HT1080 (cell line): ENCODE data around the gene CARD8. TPM values are rescaled to one million over a fixed set of nuclear protein-coding genes. Genes with fewer than 3 reads are reported as not detected.
"Not testable (repeated sequence)": the region's sequence is repeated elsewhere in the genome, so short reads cannot be mapped to it uniquely, and the experiment has no call there.

Experiments
- DNase-seq: peaks from one replicate; pipeline ENCODE4 v3.0.0-alpha.2; 2015; ENCODE audit warnings: low read depth
- polyA plus RNA-seq, 2 experiments: library from polyadenylated mRNA; depleted of rRNA; stranded (reverse); fragments of >200 nt; gene quantifications; 2 replicates each; pipeline ENCODE4 v1.2.3, GENCODE V29; 2015
- total RNA-seq: library from RNA; depleted of rRNA; stranded (reverse); fragments of >200 nt; shearing (Covaris generic); gene quantifications from 2 replicates; pipeline ENCODE4 v1.2.3, GENCODE V29; 2014; rRNA removed

Gene CARD8, protein sequence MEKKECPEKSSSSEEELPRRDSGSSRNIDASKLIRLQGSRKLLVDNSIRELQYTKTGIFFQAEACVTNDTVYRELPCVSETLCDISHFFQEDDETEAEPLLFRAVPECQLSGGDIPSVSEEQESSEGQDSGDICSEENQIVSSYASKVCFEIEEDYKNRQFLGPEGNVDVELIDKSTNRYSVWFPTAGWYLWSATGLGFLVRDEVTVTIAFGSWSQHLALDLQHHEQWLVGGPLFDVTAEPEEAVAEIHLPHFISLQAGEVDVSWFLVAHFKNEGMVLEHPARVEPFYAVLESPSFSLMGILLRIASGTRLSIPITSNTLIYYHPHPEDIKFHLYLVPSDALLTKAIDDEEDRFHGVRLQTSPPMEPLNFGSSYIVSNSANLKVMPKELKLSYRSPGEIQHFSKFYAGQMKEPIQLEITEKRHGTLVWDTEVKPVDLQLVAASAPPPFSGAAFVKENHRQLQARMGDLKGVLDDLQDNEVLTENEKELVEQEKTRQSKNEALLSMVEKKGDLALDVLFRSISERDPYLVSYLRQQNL
- 17.1 and 19.0 TPM in 2 replicates for total RNA-seq
- 19.7 and 20.8 TPM in 2 replicates for polyA plus RNA-seq (2015; cell fraction: cytosol; rRNA removed)
- 44.8 and 52.5 TPM in 2 replicates for polyA plus RNA-seq (2015; cell fraction: nucleus; rRNA removed)

DNA sequence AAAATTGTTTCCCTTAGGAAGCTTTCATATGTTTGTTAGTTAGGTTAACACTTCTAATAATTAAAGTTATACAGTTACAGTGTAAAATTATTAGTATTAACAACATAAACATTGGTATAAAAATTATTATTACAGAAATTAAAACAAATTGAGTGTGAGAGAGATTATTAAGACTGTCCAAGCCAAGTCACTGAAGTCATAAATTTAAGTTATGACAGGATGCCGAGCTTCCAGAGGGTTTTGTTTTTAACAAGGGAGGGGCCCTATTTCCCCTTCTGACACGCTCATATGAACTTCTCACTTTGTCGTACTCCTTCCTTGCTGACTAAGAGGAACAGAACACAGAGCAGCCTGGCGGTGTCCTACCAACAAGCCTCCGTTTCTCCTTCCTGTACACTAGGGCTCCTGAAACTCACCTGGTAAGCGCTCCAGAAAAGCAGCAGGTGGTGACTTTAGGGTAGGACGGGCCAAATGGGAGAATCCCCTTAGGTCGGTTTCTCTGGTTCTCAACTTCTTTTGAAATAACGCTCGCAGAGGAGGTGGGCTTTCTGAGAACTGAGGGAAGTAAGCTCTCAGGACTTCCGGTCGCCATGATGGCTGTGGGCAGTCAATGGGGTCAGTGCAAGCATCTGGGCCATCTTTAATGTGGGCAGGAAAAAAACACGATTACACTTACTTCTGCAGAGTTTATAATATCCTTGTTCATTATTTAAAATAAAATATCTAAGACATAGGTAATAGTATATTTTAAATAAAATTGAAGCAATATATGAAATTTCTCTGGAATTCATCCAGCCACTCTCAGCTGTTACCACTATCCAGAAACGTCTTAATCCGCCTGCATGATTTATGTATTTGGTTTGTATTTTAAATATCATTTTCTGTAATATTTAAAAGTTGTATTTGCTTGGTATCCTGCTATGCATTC lies at the start of gene CARD8:
Gene CARD8 (minus strand): TSS at position 537 of the 928 bp plus-strand sequence. CDS start 14,892 bp downstream, outside the sequence.
- DNase-seq, result peak; percentile 86

DNA sequence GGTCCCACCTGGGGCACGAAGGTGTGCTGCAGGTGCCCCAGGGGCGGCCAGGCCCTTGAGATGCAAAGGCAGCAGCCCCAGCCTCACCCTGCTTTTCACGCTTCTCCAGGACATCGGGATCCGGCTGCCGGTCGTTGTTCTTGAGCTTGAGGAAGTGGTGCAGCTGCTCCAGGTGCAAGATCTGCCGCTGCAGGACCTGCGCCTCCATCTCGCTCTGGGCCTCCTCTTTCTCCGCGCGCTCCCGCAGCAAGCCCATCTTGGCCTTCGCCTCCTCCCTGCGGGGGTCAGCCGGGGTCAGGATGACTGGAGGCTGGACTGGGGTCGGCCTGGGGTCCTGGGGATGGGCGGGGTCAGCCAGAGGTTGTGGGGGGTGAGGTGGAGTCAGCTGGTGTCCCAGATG lies 48.2 kb upstream of the CARD8 start:
- DNase-seq, result no peak

DNA sequence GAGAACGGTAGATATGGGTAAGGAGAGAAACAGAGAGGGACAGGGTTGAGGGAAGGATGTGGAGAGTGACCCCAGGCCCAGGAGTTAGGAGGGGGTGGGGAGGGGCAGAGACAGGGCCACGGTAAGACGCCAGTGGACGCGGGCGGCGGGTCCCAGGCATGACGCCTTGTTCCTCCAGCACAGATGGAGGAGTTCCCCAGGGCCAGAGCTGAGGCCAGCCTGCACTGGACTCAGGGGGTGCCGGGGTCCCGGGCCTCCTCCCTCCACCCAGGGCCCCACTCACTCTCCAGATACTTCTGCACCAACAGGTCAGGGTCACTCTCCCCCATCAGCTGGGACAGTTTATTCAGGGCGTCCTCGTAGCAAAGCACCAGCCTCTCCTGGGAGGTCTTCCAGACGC lies 47.7 kb upstream of the CARD8 start:
- no peak for DNase-seq

DNA sequence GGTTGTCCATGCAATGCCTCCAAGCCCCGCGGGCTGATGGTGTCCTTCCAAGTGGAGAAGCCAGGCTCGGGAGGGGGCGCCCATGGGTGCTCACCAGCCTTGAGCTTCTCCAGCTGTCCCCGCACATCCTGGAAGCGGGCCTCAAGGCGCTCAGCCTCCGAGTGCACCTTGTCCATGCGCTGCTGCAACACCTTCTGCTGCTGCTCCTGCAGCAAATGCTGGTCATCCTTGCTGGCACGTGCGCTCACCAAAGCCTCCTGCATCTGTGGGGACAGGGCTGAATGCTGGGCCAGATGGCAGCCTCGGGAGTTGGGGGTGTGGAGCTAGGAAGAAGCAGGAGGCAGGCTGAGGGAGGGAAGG lies 46.9 kb upstream of the CARD8 start:
- no peak for DNase-seq

DNA sequence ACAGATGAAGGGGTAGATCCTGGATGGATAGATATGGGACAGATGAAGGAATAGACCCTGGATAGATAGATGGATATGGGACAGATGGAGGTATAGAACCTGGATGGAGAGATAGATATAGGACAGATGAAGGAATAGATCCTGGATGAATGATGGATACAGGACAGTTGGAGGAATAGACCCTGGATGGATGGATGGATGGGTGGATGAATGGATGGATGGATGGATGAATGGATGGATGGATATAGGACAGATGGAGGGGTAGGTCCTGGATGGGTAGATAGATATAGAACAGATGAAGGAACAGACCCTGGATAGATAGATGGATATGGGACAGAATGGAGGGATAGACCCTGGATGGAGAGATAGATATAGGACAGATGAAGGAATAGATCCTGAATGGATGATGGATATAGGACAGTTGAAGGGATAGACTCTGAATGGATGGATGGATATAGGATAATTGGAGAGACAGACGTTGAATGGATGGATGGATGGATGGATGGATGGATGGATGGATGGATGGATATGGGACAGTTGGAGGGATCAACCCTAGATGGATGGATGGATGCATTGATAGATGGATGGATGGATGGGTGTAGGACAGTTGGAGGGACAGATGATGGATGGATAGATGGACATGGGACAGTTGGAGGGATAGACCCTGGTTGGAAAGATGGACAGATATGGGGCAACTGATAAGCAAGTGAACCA lies 46.3 kb upstream of the CARD8 start:
- DNase-seq, result no peak

DNA sequence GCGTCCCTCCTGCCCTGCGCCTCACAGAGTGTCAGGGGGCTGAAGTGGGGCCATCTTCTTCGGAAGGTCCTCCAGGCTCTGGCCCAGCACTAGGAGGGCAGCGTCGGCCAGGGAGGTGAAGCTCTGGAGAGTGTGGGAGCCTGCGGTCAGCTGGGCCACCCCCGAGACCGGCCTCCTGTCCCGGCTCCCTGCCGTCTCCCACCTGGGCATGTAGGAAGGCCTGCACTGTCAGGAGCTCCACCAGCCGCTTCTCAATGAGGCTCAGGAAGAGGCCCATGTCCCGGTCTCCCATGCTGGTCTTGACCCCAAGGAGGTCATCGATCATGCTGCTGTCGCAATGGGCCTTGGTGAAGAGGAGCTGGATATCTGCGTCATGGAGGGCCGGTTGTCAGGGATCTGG lies 42.3 kb upstream of the CARD8 start:
- no peak for DNase-seq

DNA sequence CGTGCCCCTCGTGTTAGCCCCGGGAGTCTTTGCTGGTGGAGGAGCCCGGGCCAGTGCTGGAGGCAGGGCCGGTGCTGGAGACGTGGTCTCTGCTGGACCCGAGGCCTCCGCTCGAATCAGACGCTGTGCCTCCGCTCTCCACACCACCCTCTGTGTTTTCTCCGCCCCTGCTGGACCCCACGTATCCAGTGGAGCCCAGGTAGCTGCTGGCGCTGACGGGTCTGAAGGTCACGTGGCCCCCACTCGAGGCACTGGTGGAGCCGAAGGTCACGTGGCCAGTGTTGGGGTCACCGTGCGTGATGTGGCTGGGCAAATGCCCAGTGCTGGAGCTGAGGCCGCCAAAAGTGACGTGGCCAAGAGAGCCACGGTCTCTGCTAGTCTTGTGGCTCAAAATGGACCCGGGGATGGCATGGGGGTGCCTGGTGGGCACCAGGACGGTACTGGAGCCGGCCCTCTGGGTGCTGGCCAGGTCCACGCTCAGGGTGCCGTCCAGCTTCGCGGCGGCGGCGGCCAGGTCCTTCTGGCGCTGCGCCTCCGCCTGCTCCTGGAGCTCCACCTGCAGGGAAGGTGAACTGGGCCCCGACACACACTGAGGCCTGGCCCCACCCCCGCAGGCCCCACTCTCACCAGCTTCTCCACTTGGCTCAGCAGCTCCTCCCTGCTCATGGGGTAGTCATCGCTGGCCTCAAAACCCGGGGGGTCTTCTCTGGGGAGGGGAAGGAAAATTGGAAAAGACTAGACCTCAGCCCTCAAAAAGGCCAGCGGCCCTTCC lies 41.4 kb upstream of the CARD8 start:
- DNase-seq, result no peak

DNA sequence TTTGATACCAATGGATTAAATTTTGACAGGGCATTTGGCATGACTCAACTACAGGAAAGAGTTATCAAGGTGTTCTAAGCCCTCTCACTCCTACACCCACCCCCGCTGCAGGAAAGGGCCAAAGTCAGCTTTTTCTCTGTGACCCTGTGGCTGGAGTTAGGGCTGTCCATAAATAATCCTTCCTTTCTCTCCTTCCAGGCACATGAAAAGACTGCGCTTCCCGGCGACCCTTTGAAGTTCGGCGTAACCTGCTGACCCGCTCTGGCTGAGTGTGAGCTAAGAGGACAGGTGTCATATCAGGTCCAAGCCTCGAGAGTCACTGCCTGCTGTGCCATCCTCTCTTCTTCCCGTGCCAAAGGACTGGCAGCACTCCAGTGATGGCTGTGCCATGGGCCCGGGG lies 39.7 kb upstream of the CARD8 start:
- DNase-seq, result no peak

DNA sequence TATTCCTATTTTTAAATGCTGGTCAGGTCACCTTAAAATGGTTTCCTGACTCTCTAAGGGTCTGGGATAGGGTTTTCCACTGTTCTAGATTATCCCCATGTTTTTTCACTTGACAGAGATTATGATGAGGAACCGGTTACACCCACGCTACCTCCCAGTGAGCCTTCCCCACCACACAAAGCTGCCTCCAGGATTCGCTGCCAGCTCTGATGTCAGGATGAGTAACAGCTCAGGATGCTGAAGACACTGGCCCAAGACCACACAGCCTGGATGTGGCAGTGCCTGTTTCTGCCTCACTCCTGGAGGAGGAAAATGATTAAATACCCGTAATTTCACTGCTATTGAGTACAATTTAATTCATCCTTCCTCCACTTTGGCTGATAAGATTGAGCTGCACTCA lies 37.1 kb upstream of the CARD8 start:
- DNase-seq, result peak; percentile 69

DNA sequence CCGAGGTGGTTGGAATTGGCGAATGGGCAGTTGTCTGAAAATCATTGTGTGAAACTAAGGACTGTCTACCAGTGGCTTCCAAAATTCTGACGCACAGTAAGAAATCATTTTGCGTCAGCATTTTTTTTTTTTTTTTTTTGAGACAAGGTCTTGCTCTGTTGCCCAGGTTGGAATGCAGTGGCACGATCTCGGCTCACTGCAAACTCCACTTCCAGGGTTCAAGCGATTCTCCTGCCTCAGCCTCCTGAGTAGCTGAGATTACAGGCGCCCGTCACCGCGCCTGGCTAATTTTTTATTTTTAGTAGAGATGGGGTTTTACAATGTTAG lies 35.7 kb upstream of the CARD8 start:
- not testable (repeated sequence) for DNase-seq

DNA sequence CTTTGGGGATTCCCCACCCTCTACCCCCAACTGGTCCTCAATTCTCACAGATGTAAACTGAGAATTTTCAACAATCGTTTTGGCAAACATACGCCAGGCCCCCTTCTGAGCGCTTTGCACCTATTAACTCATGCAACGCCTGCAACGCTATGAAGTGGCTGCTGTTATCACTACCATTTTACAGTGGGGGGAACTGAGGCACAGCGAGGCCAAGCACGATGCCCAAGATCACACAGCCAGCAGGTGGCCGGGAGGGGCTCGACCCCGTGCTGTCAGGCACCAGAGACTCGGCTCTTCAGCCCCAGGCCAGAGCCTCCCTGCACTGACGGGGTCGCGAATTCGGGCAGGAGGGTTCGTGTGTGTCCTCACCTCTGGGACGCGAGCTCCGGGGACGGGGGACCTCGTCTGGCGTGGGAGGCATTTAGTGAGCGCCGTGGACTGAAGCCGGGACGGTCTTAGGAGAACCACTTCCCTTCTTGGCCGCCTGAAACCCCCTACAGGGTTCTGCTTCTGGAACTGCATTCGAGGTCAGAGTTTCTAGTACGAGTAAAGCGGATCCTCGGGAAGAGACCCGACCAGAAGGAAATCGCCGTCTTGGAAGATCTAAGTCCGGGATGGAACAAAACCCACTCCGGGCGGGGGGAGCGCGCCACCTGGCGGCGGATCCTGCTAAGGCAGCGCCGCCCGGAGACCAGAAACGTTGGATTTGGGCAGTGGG lies 35.2 kb upstream of the CARD8 start:
- DNase-seq, result peak; percentile 73

DNA sequence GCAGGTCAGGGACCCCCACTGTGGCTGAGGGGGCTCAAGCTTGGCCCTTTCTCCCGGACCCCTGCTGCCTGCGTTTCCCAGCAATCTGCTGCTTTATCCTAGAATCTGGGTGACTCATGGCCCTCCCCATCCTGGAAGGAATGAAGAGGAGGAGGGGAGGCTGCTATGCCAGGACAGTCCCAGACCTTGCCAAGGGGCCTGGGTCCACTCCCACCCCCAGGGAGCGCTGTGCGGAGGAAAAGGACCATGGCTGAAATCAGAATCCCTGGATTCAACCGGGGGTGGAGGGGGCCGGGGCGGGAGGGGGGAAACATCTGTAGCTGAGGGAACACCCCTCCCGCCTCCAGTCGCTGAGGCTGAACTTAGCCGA lies 34.7 kb upstream of the CARD8 start:
- peak; percentile 74 for DNase-seq

DNA sequence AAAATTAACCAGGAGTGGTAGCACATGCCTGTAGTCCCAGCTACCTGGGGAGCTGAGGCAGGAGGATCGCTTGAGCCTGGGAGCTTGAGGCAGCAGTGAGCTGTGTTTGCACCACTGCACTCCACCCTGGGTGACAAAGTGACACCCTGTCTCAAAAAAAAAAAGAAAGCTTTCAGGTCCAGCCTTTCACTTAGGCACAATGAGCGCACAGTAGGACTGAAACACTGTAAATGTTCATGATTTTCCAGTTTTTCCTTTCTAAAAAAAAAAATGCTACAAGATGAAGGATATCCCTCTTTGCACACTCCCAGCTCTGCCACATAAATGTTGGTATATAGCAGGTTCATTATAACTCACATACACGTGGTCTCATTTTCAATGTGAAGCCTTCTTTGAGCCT lies 32.0 kb upstream of the CARD8 start:
- DNase-seq, result no peak

DNA sequence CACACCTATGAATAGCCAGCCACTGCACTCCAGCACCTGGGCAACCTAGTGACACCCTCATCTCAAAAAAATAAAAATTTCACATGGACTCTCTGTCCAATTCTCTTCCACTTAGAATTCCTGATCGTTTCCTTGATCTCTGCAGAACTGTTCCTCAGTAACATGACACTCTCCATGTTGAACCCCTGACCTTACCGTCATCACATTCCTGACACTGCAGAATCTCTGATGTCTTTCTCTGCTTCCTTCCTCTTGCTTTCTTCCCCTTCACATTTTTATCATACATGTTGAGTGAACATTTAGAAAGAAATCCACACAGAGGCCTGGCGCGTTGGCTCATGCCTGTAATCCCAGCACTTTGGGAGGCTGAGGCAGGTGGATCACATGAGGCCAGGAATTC lies 29.2 kb upstream of the CARD8 start:
- DNase-seq, result no peak

DNA sequence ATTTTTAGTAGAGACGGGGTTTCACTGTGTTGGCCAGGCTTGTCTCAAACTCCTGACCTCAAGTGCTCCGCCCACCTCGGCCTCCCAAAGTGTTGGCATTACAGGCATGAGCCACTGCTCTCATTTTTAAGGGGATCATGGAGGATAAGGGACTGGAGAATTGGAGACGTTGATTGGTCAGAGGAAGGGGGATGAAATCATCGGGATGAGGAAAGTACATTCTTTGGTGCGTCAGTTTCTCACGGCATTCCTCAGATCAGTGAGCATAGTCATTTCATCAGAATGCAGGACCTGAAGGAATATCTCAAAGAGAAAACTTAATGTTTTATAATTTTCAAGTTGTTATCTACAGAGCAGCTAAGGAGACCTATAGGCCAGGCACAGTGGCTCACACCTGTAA lies 28.2 kb upstream of the CARD8 start:
- peak; percentile 51 for DNase-seq

DNA sequence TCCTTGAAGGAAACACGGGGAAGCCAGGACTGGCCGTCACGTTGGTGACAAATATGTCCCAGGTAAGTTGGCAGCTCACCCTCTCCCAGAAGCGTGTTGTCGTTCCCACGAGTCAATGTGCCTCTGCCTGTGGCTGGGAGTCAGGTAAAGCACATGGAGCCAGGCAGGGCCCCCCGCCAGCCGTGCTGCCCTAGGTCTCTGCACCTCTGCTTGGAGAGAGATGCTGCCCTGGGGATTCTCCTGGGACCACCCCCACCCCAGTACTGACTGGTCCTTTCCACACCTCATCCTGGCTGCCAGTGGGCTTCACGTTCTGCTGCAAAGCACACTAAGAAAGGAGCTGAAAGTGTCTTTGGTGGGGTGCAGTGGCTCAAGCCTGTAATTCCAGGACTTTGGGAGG lies 24.0 kb upstream of the CARD8 start:
- no peak for DNase-seq

DNA sequence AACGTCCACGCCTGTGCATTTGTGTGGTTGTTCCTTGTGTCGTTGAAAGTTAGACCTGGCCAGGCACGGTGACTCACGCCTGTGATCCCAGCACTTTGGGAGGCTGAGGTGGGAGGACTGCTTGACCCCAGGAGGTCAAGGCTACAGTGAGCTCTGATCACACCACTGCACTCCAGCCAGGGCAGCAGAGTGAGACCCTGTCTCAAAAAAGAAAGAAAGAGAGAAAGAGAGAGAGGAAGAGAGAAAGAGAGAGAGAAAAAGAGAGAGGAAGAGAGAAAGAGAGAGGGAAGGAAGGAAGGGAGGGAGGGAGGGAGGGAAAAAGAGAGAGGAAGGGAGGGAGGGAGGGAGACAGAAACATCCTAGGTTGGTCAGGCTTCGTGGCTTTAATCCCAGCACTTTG lies 19.2 kb upstream of the CARD8 start:
- no peak for DNase-seq

DNA sequence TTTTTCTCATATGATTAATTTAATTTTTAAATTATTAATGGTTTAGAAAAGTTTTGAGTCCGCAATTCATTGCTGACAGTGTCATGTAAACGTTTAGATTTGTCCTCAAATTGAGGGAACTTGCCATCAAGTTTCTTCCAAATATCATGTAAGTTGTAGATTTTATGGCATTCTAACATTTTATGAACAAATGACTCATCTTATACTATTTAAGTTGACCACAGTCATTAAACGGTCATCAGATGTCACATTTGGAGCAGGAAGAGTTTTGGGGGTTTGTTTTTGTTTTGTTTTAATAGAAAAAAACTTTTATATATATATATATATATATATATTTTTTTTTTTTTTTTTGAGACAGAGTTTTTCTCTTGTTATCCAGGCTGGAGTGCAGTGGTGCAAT lies 18.5 kb upstream of the CARD8 start:
- no peak for DNase-seq

DNA sequence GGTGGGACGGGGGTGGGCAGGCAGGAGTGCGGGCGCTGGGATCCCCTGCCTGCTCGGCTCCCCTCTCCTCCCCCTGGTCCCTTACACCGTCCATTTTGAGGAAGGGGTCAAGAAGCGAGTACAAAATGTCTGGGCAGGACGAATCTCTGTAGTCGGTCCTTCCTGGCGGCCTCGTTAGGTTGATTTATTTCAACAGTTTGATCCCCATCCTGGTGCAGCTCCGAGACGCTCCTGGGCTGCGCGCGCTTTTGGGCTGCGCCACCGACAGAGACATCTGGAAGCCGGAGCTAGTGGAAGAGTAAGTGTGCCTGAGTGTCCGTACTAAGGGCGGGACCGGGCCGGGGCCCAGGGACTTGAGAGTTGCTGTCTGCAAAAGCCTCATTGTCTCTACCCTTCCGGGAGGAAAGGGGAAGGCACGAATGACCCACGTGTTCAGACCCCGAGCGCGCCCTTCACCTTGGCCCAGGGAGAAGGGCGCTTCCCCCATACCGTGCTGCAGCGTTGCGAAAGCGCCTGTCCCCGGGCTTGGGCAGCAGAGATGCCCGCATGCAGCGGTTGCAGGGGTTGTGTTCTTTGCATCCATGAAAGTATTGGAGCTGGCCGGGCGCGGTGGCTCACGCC lies 15.9 kb upstream of the CARD8 start:
- no peak for DNase-seq

DNA sequence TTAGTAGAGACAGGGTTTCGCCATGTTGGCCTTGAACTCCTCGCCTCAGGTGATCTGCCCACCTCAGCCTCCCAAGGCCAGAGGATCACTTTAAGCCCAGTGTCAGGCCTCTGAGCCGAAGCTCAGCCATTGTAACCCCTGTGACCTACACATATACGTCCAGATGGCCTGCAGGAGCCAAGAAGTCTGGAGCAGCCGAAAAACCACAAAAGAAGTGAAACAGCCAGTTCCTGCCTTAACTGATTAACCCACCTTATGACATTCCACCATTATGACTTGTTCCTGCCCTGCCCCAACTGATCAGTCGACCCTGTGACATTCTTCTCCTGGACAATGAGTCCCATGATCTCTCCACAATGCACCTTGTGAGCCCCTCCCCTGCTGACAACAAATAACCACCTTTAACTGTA lies 13.9 kb upstream of the CARD8 start:
- not testable (repeated sequence) for DNase-seq
